Brain microvascular endothelial cell (primary cell): Measurements from ENCODE around the gene MIOX.

Source experiments
- DNase-seq: peaks from one replicate; pipeline ENCODE4 v3.0.0-alpha.2; 2020
- H3K27ac ChIP-seq: fragments of 250-450 bp; sonication (Bioruptor Pico); 2 replicates; pipeline ENCODE4 v1.5.1; 2020; ENCODE audit warnings: mild to moderate bottlenecking, moderate library complexity
- H3K27me3 ChIP-seq: fragments of 250-450 bp; sonication (Bioruptor Pico); replicated peaks from 2 replicates; pipeline ENCODE4 v1.5.1; 2020; ENCODE audit warnings: mild to moderate bottlenecking
- H3K36me3 ChIP-seq: fragments of 250-450 bp; sonication (Bioruptor Pico); replicated peaks from 2 replicates; pipeline ENCODE4 v1.5.1; 2020; ENCODE audit warnings: mild to moderate bottlenecking
- H3K4me3 ChIP-seq: 2 replicates; pipeline ENCODE4 v1.5.1; 2011; ENCODE audit warnings: low read depth, mild to moderate bottlenecking, control low read depth, low read length, moderate library complexity
- in situ Hi-C: cut with HindIII; loops from 2 replicates; pipeline ENCODE4 v1.10.0; 2017; ENCODE audit warnings: low sequenced_read_pairs, low pct_ligation_motif_present
- TF ChIP-seq, protein P1 (sequence below): IDR thresholded peaks from 2 replicates; pipeline ENCODE4 v1.5.1; 2011; ENCODE audit warnings: low read depth, mild to moderate bottlenecking, moderate library complexity, low read length, control low read depth, inconsistent platforms; ENCODE audit errors: missing control alignments

The MIOX gene

DNA sequence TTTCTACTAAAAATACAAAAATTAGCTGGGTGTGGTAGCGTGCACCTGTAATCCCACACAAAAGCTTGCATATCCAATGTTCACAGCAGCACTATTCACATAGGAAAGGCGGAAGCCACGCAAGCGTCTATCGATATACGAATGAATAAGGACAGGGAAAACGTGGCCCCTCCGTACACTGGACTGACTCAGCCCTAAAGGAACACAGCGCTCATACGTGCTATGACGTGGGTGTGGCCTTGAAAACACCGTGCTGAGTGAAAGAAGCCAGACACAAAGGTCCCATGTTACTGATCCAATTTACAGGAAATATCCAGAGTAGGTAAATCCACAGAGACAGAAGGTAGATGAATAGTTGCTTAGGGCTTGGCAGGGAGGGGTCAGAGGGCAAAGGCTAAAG, 13.8 kb downstream of the MIOX start:
- in situ Hi-C loops = no loop called here
- DNase-seq = no peak
- TF ChIP-seq, protein P1, sequence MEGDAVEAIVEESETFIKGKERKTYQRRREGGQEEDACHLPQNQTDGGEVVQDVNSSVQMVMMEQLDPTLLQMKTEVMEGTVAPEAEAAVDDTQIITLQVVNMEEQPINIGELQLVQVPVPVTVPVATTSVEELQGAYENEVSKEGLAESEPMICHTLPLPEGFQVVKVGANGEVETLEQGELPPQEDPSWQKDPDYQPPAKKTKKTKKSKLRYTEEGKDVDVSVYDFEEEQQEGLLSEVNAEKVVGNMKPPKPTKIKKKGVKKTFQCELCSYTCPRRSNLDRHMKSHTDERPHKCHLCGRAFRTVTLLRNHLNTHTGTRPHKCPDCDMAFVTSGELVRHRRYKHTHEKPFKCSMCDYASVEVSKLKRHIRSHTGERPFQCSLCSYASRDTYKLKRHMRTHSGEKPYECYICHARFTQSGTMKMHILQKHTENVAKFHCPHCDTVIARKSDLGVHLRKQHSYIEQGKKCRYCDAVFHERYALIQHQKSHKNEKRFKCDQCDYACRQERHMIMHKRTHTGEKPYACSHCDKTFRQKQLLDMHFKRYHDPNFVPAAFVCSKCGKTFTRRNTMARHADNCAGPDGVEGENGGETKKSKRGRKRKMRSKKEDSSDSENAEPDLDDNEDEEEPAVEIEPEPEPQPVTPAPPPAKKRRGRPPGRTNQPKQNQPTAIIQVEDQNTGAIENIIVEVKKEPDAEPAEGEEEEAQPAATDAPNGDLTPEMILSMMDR = no peak

DNA sequence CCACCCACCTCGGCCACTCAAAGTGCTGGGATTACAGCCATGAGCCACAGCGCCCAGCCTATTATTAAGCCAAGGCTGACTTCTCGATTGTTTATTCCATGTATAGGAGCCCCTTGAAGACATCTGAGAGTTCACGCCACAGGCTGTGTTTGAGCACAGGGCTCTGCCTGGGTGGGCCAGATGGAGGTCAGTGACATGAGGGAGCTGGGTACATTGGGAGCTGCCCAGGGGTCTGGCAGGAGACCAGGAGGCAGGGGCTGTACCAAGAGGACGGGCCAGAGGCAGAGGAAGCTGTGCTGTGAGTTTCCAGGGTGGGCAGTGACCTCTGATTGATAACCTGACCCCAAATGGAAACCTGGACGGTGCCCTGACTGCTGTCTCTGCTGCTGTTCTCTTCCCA, 15.4 kb downstream of the MIOX start:
- TF ChIP-seq, protein P1 = no peak
- in situ Hi-C loops = no loop called here
- no peaks in the 10 kb centered on the region for H3K27me3 ChIP-seq
- DNase-seq = no peak
- peaks cover 25% of the 10 kb centered on the region for H3K36me3 ChIP-seq
- no peak overlapping the region for H3K27ac ChIP-seq
- no peak overlapping the region for H3K4me3 ChIP-seq

More for the DNA sequence above, 13.8 kb downstream of the MIOX start:
- peaks cover 20% of the 10 kb centered on the region for H3K36me3 ChIP-seq
- no peak overlapping the region for H3K4me3 ChIP-seq
- H3K27me3 ChIP-seq = no peaks in the 10 kb centered on the region
- no peak overlapping the region for H3K27ac ChIP-seq

GRCh38 chr22:50502628-50503474, 16.2 kb downstream of the MIOX start:
- in situ Hi-C loops = no loop called here
- Histone ChIP-seq H3K36me3 (peaks cover 25% of the 10 kb centered on the region), H3K27me3 (no peaks in the 10 kb centered on the region), H3K27ac (no peak overlapping the region), H3K4me3 (no peak overlapping the region)
- TF ChIP-seq, protein P1 = no peak
- no peak for DNase-seq

GRCh38 chr22:50503475-50504145, 17.0 kb downstream of the MIOX start:
- Histone ChIP-seq H3K27ac (no peak overlapping the region), H3K36me3 (peaks cover 25% of the 10 kb centered on the region), H3K27me3 (no peaks in the 10 kb centered on the region), H3K4me3 (no peak overlapping the region)
- in situ Hi-C loops = no loop called here
- DNase-seq = no peak
- TF ChIP-seq, protein P1 = peak; percentile 30

- Histone ChIP-seq H3K36me3 (peaks cover 25% of the 10 kb centered on the region), H3K27ac (no peak overlapping the region), H3K4me3 (no peak overlapping the region), H3K27me3 (no peaks in the 10 kb centered on the region)
- TF ChIP-seq, protein P1 = no peak
- in situ Hi-C loops = no loop called here
- DNase-seq = no peak
Measured at GRCh38 chr22:50504369-50505211, 17.9 kb downstream of the MIOX start.
